Hepatocyte (in vitro differentiated cells): Measurements from ENCODE around the gene PRDM5. TPM values are rescaled to one million over a fixed set of nuclear protein-coding genes. Genes with fewer than 3 reads are reported as not detected.

ENCODE experiments used
- polyA plus RNA-seq: library from polyadenylated mRNA; unstranded; fragments of >200 nt; fragmentation: Nextera tagmentation; extraction: Ambion mirVana; gene quantifications from 2 replicates; pipeline ENCODE4 v1.2.1, GENCODE V29; 2016
- small RNA-seq: library from RNA; depleted of rRNA; stranded (forward); fragments of <200 nt; gene quantifications from one replicate; pipeline ENCODE3, GENCODE V24; 2014
- total RNA-seq: library from RNA; depleted of rRNA; stranded (reverse); fragments of >200 nt; gene quantifications from 2 replicates; pipeline ENCODE4 v1.2.3, GENCODE V29; 2014

The PRDM5 gene
- total and polyA plus RNA-seq, 2 experiments from 2014 or later: 4.2 to 21.2 TPM

Small RNAs within 50 kb of the gene (small RNA-seq; reads per million reads assigned to genes)
- gene RNU6-550P: not detected

Other genes starting within 250 kb of the PRDM5 start
- gene NDNF, start 149.8 kb upstream of the PRDM5 start, total RNA-seq: 27.5 and 30.5 TPM in 2 replicates
- 13.6 and 19.5 TPM in 2 replicates for gene NDNF, start 149.8 kb upstream of the PRDM5 start, polyA plus RNA-seq
- gene TNIP3, start 241.6 kb upstream of the PRDM5 start, total RNA-seq: 0.63 TPM in 1 of 2 replicates, not detected in the other
- gene TNIP3, start 241.6 kb upstream of the PRDM5 start, polyA plus RNA-seq: 0.53 TPM in 1 of 2 replicates, not detected in the other